HS-27A (cell line): ENCODE results near the gene ANKRD29.

ENCODE experiments used
- DNase-seq: peaks from one replicate; pipeline ENCODE4 v3.0.0-alpha.2; 2012; ENCODE audit warnings: low read depth, missing footprints

Gene ANKRD29

GRCh38 chr18:23684515-23685197, 21.9 kb upstream of the ANKRD29 start:
- DNase-seq: no peak

GRCh38 chr18:23683671-23684070, 21.0 kb upstream of the ANKRD29 start:
- no peak for DNase-seq

- no peak for DNase-seq
These were observed 20.4 kb upstream of the ANKRD29 start for GRCh38 chr18:23683155-23683554.

GRCh38 chr18:23682472-23682871, 19.8 kb upstream of the ANKRD29 start:
- DNase-seq: no peak

GRCh38 chr18:23682045-23682444, 19.3 kb upstream of the ANKRD29 start:
- no peak for DNase-seq

GRCh38 chr18:23675896-23676295, 13.2 kb upstream of the ANKRD29 start:
- no peak for DNase-seq

GRCh38 chr18:23675236-23675635, 12.5 kb upstream of the ANKRD29 start:
- no peak for DNase-seq

- no peak for DNase-seq
These were observed 11.0 kb upstream of the ANKRD29 start for GRCh38 chr18:23673725-23674124.

- no peak for DNase-seq
These were observed 8.9 kb upstream of the ANKRD29 start for GRCh38 chr18:23671564-23671963.

GRCh38 chr18:23669804-23670405, 7.2 kb upstream of the ANKRD29 start:
- no peak for DNase-seq

- DNase-seq: no peak
These were observed 6.6 kb upstream of the ANKRD29 start for GRCh38 chr18:23669202-23669766.

GRCh38 chr18:23668731-23669130, 6.0 kb upstream of the ANKRD29 start:
- no peak for DNase-seq

- no peak for DNase-seq
These were observed 4.4 kb upstream of the ANKRD29 start for GRCh38 chr18:23667114-23667513.

- DNase-seq: no peak
These were observed 2.0 kb upstream of the ANKRD29 start for GRCh38 chr18:23664674-23665073.

GRCh38 chr18:23661735-23662308, 889 bp downstream of the ANKRD29 start:
- DNase-seq: no peak

- no peak for DNase-seq
These were observed 4.4 kb downstream of the ANKRD29 start for GRCh38 chr18:23658285-23658684.

GRCh38 chr18:23652232-23652631, 10.5 kb downstream of the ANKRD29 start:
- no peak for DNase-seq

GRCh38 chr18:23650968-23651927, 11.5 kb downstream of the ANKRD29 start:
- no peak for DNase-seq

GRCh38 chr18:23648940-23649607, 13.6 kb downstream of the ANKRD29 start:
- no peak for DNase-seq

GRCh38 chr18:23648456-23648855, 14.3 kb downstream of the ANKRD29 start:
- no peak for DNase-seq

GRCh38 chr18:23646282-23646681, 16.4 kb downstream of the ANKRD29 start:
- DNase-seq: no peak
